Fibroblast of lung (primary cell): ENCODE measurements around the gene ZNF283.

Source experiments
- EZH2 ChIP-seq: IDR thresholded peaks from 2 replicates; pipeline ENCODE4 v1.5.1; 2012; ENCODE audit warnings: low read length, control low read depth, mild to moderate bottlenecking; ENCODE audit errors: missing control alignments
- TF ChIP-seq, protein P1 (sequence below), 2 donors: IDR thresholded peaks in 1 of 2; conservative IDR thresholded peaks in 1 of 2; 1 replicate in 1 of 2; 2 replicates in 1 of 2; pipeline ENCODE4 v1.5.1; 2011 to 2012; ENCODE audit warnings: low read length in 2 of 2, control low read depth in 1 of 2, inconsistent platforms in 1 of 2, low read depth in 1 of 2, mild to moderate bottlenecking in 1 of 2

GRCh38 chr19:43790587-43790986, 36.5 kb upstream of the ZNF283 start:
- TF ChIP-seq, protein P1, sequence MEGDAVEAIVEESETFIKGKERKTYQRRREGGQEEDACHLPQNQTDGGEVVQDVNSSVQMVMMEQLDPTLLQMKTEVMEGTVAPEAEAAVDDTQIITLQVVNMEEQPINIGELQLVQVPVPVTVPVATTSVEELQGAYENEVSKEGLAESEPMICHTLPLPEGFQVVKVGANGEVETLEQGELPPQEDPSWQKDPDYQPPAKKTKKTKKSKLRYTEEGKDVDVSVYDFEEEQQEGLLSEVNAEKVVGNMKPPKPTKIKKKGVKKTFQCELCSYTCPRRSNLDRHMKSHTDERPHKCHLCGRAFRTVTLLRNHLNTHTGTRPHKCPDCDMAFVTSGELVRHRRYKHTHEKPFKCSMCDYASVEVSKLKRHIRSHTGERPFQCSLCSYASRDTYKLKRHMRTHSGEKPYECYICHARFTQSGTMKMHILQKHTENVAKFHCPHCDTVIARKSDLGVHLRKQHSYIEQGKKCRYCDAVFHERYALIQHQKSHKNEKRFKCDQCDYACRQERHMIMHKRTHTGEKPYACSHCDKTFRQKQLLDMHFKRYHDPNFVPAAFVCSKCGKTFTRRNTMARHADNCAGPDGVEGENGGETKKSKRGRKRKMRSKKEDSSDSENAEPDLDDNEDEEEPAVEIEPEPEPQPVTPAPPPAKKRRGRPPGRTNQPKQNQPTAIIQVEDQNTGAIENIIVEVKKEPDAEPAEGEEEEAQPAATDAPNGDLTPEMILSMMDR (conservative IDR thresholded peaks at IDR 0.05 in 1 of 2, IDR thresholded peaks at IDR 0.05 in 1 of 2; ENCODE audit: low read depth in 1 of 2, low read length in 2 of 2) = no peak
- no peak for TF ChIP-seq EZH2
